Activated CD8-positive, alpha-beta T cell treated with anti-CD3 and anti-CD28 coated beads, Interleukin-2, amount 10 ng/mL, durations not matched to agents 7 days and 5 days (primary cell): ENCODE results near the gene SLC2A2. TPM values are rescaled to one million over a fixed set of nuclear protein-coding genes. Genes with fewer than 3 reads are reported as not detected.

Experiments used
- ATAC-seq: fragments of 150-1000 bp; cut with Tn5 transposase; one replicate; pipeline ENCODE4 v1.10.0; 2021; ENCODE audit warnings: moderate library complexity
- CTCF ChIA-PET: fragments of 350-600 bp; sonication (Branson Sonifier 250); formaldehyde crosslinking; loops from one replicate; lab custom pipeline; 2021; ENCODE audit warnings: antibody characterized with exemption; lab: Charles Lee
- POLR2A ChIA-PET: fragments of 350-600 bp; sonication (Branson Sonifier 250); formaldehyde crosslinking; loops from one replicate; lab custom pipeline; 2021; ENCODE audit warnings: antibody characterized with exemption; lab: Charles Lee
- DNase-seq: peaks from one replicate; pipeline ENCODE4 v3.0.0-alpha.2; 2020
- H3K27ac Mint-ChIP-seq: one replicate; pipeline ENCODE4 v1.8.0; 2021; ENCODE audit warnings: mild to moderate bottlenecking, mixed read lengths
- H3K27me3 Mint-ChIP-seq: one replicate; pipeline ENCODE4 v1.8.0; 2021; ENCODE audit warnings: low read depth, mixed read lengths
- H3K36me3 Mint-ChIP-seq: one replicate; pipeline ENCODE4 v1.8.0; 2021; ENCODE audit warnings: low read depth, mixed read lengths
- H3K4me1 Mint-ChIP-seq: one replicate; pipeline ENCODE4 v1.8.0; 2021; ENCODE audit warnings: low read depth, mixed read lengths
- H3K4me3 Mint-ChIP-seq: one replicate; pipeline ENCODE4 v1.8.0; 2021; ENCODE audit warnings: mild to moderate bottlenecking, mixed read lengths
- H3K9me3 Mint-ChIP-seq: one replicate; pipeline ENCODE4 v1.8.0; 2022; ENCODE audit warnings: mixed read lengths; ENCODE audit not compliant: insufficient read depth
- total RNA-seq, 2 experiments: library from RNA; stranded (reverse); gene quantifications; one replicate each; pipeline ENCODE4 v1.2.3, GENCODE V29; 2021

Gene SLC2A2
- total RNA-seq, 2 experiments from 2014 or later, result not detected

DNA sequence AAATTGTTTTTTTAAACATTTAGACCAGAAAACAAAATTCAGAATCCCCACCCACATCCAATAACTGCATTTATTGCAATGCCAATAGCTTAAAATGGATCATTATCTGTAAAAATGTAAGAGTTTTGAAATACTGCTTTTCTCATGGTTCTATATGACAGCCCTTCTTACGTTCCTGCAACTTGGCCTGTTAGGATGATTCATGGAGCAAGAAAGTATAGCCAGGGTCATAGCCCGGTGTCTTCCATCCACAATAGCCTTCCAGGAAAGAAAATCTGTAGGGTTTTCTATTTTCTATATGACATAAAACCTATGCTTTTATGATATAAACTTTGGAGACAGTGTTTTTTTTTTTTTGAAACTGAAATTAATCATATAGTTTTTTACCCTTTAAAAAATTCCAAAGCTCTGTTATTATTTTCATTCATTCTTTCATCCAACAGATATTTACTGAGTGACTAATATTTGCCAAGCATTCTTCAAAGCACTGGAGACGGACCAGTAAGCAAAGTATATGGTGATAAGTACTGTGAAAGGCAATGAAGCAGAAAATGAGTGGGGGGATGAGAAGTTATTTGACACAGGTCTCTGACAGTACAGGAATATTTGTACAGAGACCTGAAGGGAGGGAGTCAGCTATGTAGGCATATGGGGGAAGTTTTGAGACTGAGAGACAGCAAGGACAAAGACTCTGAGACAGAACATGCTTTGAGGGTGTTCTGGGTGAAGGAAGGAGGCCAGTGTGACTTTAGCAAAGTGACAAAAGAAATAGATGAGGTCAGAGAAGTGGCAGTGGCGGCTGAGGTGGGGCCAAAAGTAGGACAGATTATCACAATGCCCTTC lies 29.0 kb upstream of the SLC2A2 start:
- no peak overlapping the region for H3K27ac Mint-ChIP-seq
- H3K27me3 Mint-ChIP-seq, result peaks cover 7% of the 10 kb centered on the region
- H3K9me3 Mint-ChIP-seq, result no peaks in the 10 kb centered on the region
- POLR2A ChIA-PET, result no interaction called here
- ATAC-seq, result no peak
- no peak overlapping the region for H3K4me3 Mint-ChIP-seq
- H3K36me3 Mint-ChIP-seq, result no peaks in the 10 kb centered on the region
- CTCF ChIA-PET, result no interaction called here
- H3K4me1 Mint-ChIP-seq, result no peaks in the 10 kb centered on the region
- DNase-seq, result no peak

DNA sequence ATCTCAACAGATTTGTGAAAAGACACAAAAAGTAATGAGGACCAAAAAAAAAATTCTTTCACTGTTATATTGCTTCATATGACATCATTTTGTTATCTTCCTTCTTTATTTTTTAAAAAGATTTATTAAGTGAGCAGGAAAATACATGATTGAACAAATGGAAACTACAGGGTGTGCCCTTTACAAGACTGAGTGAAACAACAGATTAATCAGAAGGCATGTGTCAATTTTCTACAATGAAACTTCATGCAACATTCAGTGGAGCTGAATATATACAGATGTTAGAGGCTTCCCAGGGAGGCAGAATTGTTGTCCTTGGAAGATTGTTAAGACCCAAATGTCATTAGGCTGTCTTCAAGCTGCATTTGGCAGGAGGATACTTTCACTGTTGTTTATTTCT lies 28.4 kb upstream of the SLC2A2 start:
- ChIA-PET POLR2A (no interaction called here), CTCF (interaction anchor here (1.2 kb wide), 1 partner anchor 717 kb away, joined by 5 read pairs; no protein-coding TSS in a partner anchor)
- DNase-seq, result no peak
- Mint-ChIP-seq H3K27me3 (peaks cover 9% of the 10 kb centered on the region), H3K9me3 (no peaks in the 10 kb centered on the region), H3K27ac (no peak overlapping the region), H3K4me1 (no peaks in the 10 kb centered on the region), H3K36me3 (no peaks in the 10 kb centered on the region), H3K4me3 (no peak overlapping the region)
- no peak for ATAC-seq

DNA sequence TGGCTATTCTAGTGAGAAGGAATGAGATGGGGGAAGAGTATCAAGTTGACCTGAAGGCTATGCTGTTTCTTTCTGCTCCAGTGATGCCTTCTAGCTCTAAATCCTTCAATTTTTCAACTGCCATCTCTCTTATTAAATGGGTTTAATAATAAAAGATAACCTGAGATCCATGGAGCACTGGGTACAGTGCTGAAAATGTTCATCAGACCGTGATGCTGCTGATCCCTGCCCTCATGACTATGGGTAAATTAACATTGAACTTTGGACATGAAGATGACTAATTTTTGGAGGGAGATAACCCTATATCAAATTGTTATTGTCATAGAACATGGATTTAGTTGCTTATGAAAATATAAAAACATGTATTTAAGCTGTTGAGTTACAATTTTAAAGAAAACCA lies 27.7 kb upstream of the SLC2A2 start:
- Mint-ChIP-seq H3K9me3 (no peaks in the 10 kb centered on the region), H3K27me3 (peaks cover 13% of the 10 kb centered on the region), H3K27ac (no peak overlapping the region), H3K36me3 (no peaks in the 10 kb centered on the region), H3K4me1 (no peaks in the 10 kb centered on the region), H3K4me3 (no peak overlapping the region)
- DNase-seq, result no peak
- POLR2A ChIA-PET, result no interaction called here
- ATAC-seq, result no peak
- CTCF ChIA-PET, result interaction anchor here (1.2 kb wide), 1 partner anchor 718 kb away, joined by 5 read pairs; no protein-coding TSS in a partner anchor

DNA sequence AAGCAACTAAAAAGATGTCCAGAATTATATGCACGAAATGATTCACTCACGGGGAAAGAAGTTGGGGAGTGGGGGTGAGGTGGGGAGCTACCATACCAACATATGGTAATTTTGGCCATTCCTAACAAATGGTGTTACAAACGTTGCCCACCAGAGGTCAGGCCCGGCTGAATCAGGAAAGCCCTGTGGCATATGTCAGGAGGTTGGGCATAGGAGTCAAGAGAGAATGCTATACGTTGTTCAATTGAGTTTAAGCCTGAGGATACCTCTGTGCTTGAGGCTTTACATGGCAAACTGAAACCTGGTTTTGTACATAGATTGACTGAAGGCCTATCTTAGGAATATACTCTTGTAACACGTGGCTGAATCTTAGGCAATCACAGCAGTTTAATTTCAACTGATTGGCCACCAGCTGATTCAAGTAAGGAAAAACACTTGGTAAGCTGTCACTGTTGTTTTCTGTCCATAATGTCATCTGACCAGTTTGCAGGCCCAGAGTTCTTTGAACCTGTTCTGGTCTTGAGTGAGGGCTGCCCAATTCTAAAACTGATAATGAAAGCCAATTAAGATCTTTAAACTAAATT lies 23.4 kb upstream of the SLC2A2 start:
- POLR2A ChIA-PET, result interaction anchor here (0.8 kb wide), 1 partner anchor 427 kb away, joined by 3 read pairs; no protein-coding TSS in a partner anchor
- peak; percentile 64 for DNase-seq
- Mint-ChIP-seq H3K9me3 (no peaks in the 10 kb centered on the region), H3K27ac (no peak overlapping the region), H3K4me1 (no peaks in the 10 kb centered on the region), H3K36me3 (no peaks in the 10 kb centered on the region), H3K27me3 (peaks cover 15% of the 10 kb centered on the region), H3K4me3 (no peak overlapping the region)
- CTCF ChIA-PET, result interaction anchor here (0.6 to 4.5 kb wide), 11 partner anchors 23 to 722 kb away, joined by 3 to 43 read pairs (median 3); partner anchors contain the start of gene SLC2A2
- ATAC-seq, result peak; percentile 83

DNA sequence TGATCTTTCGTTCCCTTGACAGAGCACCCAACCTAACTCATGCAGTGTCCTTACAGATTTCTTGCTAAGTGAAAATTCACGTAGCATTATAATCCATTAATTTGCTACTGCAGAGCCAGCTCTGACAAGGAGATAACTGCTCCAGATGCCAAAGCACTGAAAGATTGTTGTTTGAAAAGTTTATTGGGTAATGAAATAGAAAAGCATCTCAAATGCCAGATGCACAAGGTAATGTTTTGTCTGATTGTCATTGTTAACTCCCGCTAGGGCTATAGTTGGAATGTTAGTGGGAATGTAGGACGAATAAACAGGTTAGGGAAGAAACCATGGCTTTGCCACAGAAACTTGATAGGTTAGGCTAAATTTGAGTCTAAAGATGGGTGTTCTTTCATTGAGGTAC lies 20.2 kb upstream of the SLC2A2 start:
- no peaks in the 10 kb centered on the region for H3K36me3 Mint-ChIP-seq
- ATAC-seq, result no peak
- no peaks in the 10 kb centered on the region for H3K4me1 Mint-ChIP-seq
- H3K27ac Mint-ChIP-seq, result no peak overlapping the region
- H3K4me3 Mint-ChIP-seq, result no peak overlapping the region
- ChIA-PET CTCF (no interaction called here), POLR2A (no interaction called here)
- no peaks in the 10 kb centered on the region for H3K9me3 Mint-ChIP-seq
- peaks cover 17% of the 10 kb centered on the region for H3K27me3 Mint-ChIP-seq
- DNase-seq, result no peak

DNA sequence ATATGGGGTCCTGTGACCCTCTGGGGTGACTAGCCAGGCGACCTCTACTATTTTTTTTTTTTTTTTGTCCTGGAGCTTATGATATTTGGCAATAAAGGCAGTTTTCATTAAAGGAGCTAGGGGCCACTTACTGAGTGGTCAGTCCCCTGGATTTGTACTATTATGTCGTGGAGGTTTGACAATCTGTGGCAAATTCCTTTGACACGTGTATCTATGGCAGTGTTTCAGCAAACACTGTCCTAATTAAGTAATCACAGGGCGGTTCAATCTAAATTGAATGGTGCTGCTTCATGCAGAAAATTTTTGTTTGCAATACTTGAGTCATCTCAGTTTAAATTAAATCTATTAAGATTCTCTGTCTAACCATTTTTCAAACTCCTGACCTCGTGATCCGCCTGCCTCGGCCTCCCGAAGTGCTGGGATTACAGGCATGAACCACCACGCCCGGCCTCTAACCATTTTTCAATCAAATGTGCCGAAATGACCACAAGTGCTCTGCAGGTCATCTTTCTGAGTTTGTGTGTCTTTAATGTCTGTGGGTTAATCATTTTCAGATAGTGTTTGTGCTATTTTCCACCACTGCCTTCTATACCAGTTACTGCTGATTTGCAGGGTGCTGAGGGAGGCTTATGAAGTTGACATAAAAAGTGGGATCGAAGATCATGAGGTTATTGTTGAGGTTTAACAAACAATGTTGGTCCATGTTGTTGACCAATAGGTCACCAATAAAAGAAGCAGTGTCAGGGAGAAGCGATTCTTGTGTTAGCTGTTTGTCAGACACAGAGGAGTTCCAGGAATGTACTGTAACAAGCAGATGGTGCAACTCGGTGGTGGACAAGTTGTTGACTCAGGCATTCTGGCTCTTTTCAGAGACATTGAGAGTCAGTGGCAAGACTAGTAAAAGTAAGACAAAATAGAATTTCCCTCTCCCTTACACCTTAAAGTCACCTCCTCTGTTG lies 18.6 kb upstream of the SLC2A2 start:
- Mint-ChIP-seq H3K9me3 (no peaks in the 10 kb centered on the region), H3K36me3 (no peaks in the 10 kb centered on the region), H3K27me3 (peaks cover 15% of the 10 kb centered on the region), H3K4me3 (no peak overlapping the region), H3K27ac (no peak overlapping the region), H3K4me1 (no peaks in the 10 kb centered on the region)
- CTCF ChIA-PET, result interaction anchor here (0.9 kb wide), 1 partner anchor 727 kb away, joined by 3 read pairs; no protein-coding TSS in a partner anchor
- ATAC-seq (no peak), DNase-seq (no peak)
- POLR2A ChIA-PET, result no interaction called here

DNA sequence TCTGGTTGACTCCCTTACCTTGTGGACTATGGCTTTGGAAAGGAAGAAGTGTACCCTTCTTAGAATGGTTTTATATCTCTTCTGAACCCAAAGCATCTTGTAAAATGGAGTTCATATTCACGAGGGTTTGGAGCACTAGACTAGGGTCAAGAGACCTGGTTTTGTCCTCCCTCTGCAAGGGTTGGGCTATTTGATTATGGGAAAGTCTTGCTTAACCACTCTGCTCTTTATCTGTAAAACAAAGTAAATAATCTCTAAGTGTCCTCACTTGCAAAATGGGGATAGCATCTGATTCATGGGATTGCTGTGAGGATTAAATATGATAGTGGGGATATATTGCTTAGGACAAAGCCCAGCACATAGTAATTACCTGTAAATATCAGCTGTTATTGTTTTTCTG lies 17.9 kb upstream of the SLC2A2 start:
- CTCF ChIA-PET, result interaction anchor here (0.9 kb wide), 1 partner anchor 728 kb away, joined by 3 read pairs; no protein-coding TSS in a partner anchor
- ATAC-seq, result no peak

DNA sequence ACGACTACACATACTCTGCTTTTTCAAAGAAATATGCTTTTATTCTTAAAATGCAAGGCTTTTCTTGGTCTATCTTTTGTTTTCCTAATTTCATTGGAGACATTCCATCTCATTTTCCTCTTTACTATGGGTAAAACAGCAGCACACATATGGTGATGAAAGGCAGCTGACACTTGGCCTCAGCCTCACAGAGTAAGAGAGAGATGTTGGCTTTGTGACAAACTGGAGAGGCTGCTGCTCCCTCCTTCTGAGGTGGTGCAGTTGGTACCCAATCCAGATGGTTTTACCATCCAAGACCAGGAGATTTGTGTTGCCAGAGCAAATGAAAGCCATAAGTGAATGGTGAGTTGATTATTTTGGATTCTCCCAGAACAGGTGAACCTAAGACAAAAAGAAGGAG lies 13.2 kb upstream of the SLC2A2 start:
- H3K27me3 Mint-ChIP-seq, result peaks cover 36% of the 10 kb centered on the region

More for the DNA sequence above, 17.9 kb upstream of the SLC2A2 start:
- Mint-ChIP-seq H3K36me3 (no peaks in the 10 kb centered on the region), H3K4me1 (no peaks in the 10 kb centered on the region), H3K27me3 (peaks cover 16% of the 10 kb centered on the region), H3K9me3 (no peaks in the 10 kb centered on the region), H3K27ac (no peak overlapping the region), H3K4me3 (no peak overlapping the region)
- DNase-seq, result no peak
- POLR2A ChIA-PET, result no interaction called here

DNA sequence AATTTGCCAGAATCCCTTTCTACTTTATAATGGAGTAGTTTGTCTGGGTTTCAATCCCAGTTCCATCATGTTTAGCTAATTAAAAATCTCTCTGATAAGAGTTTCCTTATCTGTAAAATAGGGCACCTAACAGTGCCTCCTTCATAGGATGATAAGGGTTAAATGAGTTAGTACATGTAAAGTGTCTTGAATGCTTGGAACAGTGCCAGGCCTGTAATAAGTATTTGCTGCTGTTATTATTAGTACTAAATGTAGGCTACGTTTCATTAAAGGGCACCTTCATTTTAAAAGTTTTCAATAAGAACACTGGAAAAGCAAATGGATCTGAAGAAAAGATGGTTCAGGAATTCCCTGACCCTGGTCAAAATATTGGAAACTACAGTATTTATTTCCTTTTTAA lies 11.8 kb upstream of the SLC2A2 start:
- no peaks in the 10 kb centered on the region for H3K36me3 Mint-ChIP-seq
- ATAC-seq (no peak), DNase-seq (no peak)
- H3K27ac Mint-ChIP-seq, result no peak overlapping the region
- CTCF ChIA-PET, result no interaction called here
- H3K9me3 Mint-ChIP-seq, result no peaks in the 10 kb centered on the region
- H3K27me3 Mint-ChIP-seq, result peaks cover 42% of the 10 kb centered on the region
- H3K4me1 Mint-ChIP-seq, result no peaks in the 10 kb centered on the region
- POLR2A ChIA-PET, result no interaction called here
- H3K4me3 Mint-ChIP-seq, result no peak overlapping the region

More for the DNA sequence above, 13.2 kb upstream of the SLC2A2 start:
- no peak for ATAC-seq
- Mint-ChIP-seq H3K27ac (no peak overlapping the region), H3K9me3 (no peaks in the 10 kb centered on the region), H3K4me1 (no peaks in the 10 kb centered on the region), H3K36me3 (no peaks in the 10 kb centered on the region), H3K4me3 (no peak overlapping the region)
- ChIA-PET POLR2A (no interaction called here), CTCF (interaction anchor here (0.7 kb wide), 1 partner anchor 789 kb away, joined by 3 read pairs; no protein-coding TSS in a partner anchor)
- no peak for DNase-seq

DNA sequence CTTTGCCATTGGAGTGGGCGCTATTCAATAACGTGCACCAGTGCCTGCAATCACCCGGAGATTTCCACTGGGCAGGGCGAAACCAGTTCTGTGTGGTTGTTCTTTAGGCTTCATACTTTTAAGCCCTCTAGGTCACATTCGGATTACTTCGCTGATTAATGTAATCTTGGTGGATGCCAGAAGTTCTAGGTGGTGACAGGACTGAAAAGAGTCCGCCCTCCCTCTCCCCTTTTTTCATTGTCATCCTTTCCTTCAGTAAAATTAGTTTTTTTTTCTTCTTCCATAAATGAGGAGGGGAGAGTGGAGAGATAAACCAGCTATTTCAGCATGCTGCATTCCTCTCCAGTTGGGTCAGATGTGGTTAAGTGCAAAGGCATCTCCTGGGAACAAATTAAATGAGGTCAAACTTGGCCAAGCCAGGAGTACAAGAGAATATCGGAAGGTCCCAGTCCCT lies 2.3 kb upstream of the SLC2A2 start:
- Mint-ChIP-seq H3K36me3 (no peaks in the 10 kb centered on the region), H3K4me3 (no peak overlapping the region), H3K27ac (no peak overlapping the region), H3K27me3 (peaks cover 17% of the 10 kb centered on the region), H3K9me3 (no peaks in the 10 kb centered on the region), H3K4me1 (peaks cover 2% of the 10 kb centered on the region)
- ATAC-seq, result no peak
- CTCF ChIA-PET, result no interaction called here
- POLR2A ChIA-PET, result no interaction called here
- DNase-seq, result no peak

DNA sequence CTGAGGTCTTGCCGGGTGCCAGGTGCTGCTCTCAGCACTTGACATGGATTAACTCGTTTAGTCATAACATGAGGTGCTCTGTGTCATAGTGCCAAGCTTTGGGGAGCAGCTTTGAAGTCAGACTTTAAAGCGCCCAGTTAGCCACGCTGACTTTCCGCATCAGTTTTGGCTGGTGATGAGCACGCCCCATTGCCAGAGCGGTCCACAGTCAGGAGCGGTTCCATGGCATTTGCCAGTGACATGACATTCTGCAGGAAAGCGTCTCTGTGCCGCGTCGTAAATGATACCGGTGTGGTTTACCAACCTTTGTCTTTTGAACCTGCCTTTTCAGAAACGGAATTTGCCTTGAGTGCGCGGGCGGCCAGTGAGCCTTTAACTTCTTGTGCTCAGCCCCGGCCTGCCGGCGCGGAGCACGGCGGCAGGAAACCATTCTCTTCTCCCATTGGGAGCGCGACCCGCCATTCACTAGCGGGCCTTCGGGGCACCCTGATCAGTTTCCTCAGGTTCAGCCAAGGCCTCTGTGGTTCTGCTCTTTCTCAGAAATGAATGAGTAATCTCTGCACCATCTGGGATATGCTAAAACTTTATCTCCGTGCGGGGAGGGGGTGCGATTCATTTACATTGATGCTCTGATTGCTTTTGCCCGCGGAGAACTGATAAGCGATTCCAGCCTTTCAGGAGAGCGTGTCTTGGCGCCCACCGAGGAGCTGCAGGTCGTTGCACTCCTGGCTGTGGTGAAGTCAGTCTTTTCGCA lies 1.7 kb upstream of the SLC2A2 start:
- ChIA-PET CTCF (no interaction called here), POLR2A (no interaction called here)

More for the DNA sequence above, 1.7 kb upstream of the SLC2A2 start:
- peak; percentile 92 for ATAC-seq
- Mint-ChIP-seq H3K27ac (peak overlapping the region; percentile 1), H3K27me3 (peaks cover 21% of the 10 kb centered on the region), H3K9me3 (no peaks in the 10 kb centered on the region), H3K36me3 (no peaks in the 10 kb centered on the region), H3K4me1 (peaks cover 2% of the 10 kb centered on the region), H3K4me3 (no peak overlapping the region)
- peak; percentile 65 for DNase-seq
